Epithelial cell of proximal tubule (primary cell): ENCODE data around the gene STX7. TPM values are rescaled to one million over a fixed set of nuclear protein-coding genes. Genes with fewer than 3 reads are reported as not detected.

Experiments
- DNase-seq: peaks from one replicate; pipeline ENCODE4 v3.0.0-alpha.2; 2011; ENCODE audit warnings: low read depth
- H3K4me3 ChIP-seq: 2 replicates; pipeline ENCODE4 v1.5.1; 2011; ENCODE audit warnings: low read depth, mild to moderate bottlenecking, low read length
- CTCF ChIP-seq: conservative IDR thresholded peaks from 2 replicates; pipeline ENCODE4 v1.5.1; 2012; ENCODE audit warnings: low read depth, mild to moderate bottlenecking, low read length
- total RNA-seq: library from RNA; depleted of rRNA; stranded (reverse); fragments of >200 nt; gene quantifications from 2 replicates; pipeline ENCODE4 v1.2.3, GENCODE V29; 2015

STX7 gene
- total RNA-seq, 1 donor from 2014 or later, result 25.8 TPM

- TF ChIP-seq CTCF, result no peak
- no peak overlapping the region for H3K4me3 ChIP-seq
- no peak for DNase-seq
Measured at GRCh38 chr6:132410830-132411229, 102.1 kb downstream of the STX7 start.

DNA sequence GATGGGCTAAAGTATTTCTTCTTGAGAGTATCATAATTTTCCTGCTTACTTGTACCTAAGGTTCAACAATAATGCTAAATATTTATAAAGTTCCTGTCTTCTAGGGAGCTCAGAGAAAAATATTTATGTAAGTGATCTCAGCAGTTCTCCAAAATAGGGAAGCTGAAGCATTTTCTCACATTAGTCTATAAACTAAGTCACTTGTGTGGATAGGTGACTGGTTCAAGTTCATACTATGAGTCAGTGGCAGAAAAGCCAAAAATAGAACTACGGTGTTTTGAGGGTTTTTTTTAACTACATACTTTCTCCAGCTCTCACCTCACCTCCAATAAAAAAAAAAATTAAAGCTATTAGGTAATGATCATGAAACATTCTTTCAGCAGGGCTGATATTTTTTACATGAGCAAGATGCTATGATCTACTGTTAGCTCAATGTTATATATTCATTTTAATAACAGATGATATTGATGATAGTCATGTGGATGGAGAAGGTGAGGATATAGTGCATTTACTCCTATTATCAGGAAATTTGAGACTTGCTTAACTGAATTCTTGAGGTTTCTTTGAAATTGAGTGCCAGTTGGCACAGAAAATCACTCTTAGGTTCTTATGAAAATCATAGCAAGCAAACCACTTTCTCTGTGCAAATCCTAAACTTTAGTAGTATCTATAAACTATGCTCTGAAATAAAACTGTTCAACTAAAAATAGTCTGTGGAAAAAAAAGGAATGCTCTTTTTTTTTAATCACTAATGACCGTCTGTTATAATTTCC, 107.6 kb downstream of the STX7 start:
- no peak for DNase-seq
- no peak overlapping the region for H3K4me3 ChIP-seq
- TF ChIP-seq CTCF, result no peak

- no peak for DNase-seq
- TF ChIP-seq CTCF, result no peak
- no peak overlapping the region for H3K4me3 ChIP-seq
Measured at GRCh38 chr6:132404736-132405135, 108.2 kb downstream of the STX7 start.

- DNase-seq, result no peak
- no peak overlapping the region for H3K4me3 ChIP-seq
- TF ChIP-seq CTCF, result no peak
Measured at GRCh38 chr6:132404330-132404729, 108.6 kb downstream of the STX7 start.

- no peak for TF ChIP-seq CTCF
- no peak for DNase-seq
- peak overlapping the region; percentile 79 for H3K4me3 ChIP-seq
Measured at GRCh38 chr6:132401618-132402285, 111.2 kb downstream of the STX7 start.

DNA sequence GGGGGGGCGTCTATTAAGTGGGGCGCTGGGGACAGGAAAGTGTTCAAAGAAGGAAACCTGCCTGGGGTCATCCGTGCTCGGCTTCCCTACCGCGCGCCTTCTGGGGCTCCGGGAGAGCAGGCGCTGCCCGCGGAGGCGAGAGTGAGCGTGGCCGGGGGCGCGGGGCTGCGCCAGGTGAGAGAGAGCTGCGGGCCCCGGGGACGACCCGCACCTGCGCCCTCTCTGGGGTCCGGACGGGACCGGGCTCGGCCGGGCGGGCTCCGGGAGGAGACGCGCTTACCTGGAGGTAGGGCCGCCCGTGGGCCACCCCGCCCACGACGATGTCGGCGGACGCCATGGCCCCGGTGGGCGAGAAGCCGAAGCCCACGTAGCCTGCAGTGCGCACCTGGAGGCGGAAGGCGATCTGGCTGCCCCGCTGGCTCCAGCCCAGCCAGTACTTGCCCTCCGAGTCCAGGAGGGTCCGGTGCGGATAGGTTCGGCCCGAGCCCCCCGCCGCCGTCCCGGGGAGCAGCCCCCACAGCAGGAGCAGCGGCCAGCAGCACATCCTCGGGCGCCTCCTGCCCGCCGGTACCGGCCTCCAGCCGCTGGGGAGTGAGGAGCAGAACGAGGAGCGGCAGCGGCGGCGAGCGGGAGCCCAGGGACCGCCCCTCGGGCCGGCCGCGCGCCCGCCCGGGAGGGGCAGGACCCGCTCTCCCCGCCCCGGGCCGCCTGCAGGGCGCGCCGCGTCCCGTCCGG, 111.9 kb downstream of the STX7 start, which contains the start of gene MOXD1:
MOXD1 (minus strand) TSS at position 593 of the 735 bp plus-strand sequence; CDS start at position 544, 49 bp downstream.
- peak within 1 kb of the TSS; percentile 79 for H3K4me3 ChIP-seq
- DNase-seq, result no peak

More for the DNA sequence above, 111.9 kb downstream of the STX7 start, which contains the start of gene MOXD1:
- no peak for TF ChIP-seq CTCF
